Stimulated activated CD4-positive, alpha-beta T cell treated with anti-CD3 and anti-CD28 coated beads, Interleukin-15, amount 100 ng/mL, for 48 hours (primary cell): Measurements from ENCODE around the gene FBXL16.
A peak's percentile ranks its signal among the peaks of the same experiment; 100 is the strongest.

Experiments used
- DNase-seq, 2 donors: peaks; one replicate each; pipeline ENCODE4 v3.0.0-alpha.2; 2020; ENCODE audit warnings: low read depth in 2 of 2

Gene FBXL16

DNA sequence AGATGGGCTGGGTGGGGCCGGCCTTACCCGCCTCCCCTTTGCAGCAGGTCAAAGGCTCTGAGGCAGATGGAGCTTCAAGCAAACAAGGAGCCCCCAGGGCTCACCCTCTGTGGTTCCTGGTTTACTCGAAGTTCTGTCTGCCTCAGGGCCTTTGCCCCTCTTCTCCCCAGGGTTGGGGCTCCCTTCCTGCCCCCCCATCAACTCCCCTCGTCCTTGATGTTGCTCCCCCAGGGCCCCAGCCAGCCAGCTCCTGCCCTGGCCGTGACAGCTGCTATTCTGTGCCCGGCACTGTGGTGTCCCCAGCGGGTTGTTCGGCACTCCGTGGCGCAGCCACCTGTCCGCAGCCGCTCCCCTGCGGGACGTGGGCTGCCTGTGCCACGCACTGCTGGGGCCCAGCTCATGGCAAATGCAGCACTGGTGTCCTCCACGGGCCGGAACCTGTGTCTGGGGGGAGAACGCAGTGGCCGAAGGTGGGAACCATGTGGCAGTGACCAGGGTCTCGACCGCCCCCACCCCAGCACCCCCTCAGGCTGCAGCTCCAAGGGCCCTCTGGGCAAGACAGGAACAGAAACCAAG is 5.0 kb upstream of the FBXL16 start:
- DNase-seq: no peak

DNA sequence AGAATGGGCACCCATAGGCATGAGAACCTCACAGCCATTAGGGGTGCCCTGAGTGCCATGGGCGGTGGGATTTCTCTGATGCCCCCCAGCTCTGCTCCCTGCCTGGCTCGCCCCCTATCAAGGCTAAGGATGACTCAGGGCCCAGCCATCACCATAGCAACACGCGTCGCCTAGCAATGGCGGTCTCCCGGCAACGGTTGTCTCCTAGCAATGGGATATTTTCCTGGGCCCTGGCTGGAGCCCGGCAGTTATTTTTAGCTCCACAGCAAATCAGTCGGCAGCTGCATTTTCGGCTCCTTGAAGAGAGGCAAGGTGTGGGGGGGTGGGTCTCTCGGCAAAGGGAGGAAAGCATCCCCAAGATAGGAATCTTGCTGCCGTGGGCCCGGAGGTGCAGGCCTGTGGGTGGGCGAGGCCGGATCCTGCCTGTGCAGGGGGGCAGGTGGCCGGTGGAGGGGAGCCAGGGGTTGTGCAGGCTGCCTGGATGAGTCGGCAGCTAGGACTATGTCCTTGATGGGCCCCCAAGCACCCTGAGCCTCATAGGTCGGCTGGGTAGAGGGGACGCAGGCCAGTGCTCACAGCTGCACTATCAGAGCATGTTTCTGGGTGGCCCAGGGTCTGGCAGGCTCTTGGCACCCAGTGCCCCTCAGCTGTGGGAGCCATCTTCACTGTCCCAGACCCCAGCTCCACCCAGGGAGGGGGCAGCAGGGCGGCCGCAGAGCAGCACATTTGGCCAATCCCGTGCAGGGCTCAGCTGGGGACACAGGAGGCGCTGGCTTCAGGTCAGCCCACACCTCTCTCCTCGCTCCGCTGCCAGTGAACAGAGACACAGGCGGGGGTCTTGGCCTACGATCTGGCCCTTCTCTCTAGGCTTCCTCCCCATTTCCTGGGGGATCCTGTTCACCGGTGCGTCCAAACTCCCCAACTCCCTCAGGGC is 4.2 kb upstream of the FBXL16 start:
- no peak for DNase-seq

DNA sequence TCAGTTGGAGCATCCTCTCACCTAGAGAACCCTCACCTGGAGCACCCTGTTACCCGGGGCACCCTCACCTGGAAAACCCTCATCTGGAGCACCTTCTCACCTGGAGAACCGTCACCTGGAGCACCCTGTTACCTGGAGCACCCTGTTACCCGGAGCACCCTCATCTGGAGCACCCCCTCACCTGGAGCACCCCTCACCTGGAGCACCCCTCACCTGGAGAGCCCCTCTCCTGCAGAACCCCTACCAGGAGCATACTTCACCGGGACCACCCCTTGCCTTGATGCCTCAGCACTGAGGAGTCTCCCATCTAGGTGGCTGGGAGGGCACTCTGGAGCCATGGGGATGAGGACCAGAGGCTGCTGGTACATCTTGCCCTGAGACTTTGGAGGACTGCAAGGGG is 3.4 kb upstream of the FBXL16 start:
- no peak for DNase-seq

DNA sequence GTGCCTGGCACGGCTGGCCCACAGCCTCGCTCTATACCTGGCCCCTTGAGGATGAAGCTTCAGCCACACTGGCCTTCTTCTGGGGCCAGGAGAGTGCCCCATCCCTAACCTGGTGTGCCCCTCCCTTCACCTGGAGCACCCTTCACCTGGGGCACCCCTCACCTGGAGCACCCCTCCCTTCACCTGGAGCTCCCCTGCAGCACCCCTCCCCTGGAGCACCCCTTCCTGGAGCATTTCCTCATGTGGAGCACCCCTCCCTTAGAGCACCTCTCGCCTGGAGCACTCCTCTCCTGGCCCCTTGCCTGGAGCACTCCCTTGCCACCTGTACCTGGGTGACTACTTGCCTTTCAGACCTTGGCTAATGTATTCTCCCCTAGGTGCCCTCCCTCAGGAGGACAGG is 2.4 kb upstream of the FBXL16 start:
- no peak for DNase-seq

DNA sequence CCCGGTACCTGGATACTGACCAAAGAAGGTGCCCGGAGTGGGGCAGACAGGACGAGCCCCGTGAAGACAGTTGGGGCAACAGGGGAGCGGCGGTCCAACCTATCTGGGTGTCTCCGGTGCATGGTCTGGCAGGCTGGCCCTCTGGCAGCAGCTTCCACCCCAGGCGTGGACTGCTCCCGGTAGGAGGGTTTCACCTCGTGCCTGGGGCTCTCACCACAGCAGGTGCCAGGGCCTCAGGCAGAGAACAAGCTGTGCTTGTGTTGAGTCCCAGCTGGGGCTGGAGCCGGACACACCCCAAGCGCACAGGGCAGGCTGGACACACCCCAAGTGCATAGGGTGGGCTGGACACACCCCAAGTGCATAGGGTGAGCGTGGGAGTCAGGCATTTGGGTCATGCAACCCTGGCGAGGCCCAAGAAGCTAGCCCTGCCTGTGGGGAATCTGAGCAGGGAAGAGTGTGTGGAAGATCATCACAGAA is 1.5 kb upstream of the FBXL16 start:
- no peak for DNase-seq

DNA sequence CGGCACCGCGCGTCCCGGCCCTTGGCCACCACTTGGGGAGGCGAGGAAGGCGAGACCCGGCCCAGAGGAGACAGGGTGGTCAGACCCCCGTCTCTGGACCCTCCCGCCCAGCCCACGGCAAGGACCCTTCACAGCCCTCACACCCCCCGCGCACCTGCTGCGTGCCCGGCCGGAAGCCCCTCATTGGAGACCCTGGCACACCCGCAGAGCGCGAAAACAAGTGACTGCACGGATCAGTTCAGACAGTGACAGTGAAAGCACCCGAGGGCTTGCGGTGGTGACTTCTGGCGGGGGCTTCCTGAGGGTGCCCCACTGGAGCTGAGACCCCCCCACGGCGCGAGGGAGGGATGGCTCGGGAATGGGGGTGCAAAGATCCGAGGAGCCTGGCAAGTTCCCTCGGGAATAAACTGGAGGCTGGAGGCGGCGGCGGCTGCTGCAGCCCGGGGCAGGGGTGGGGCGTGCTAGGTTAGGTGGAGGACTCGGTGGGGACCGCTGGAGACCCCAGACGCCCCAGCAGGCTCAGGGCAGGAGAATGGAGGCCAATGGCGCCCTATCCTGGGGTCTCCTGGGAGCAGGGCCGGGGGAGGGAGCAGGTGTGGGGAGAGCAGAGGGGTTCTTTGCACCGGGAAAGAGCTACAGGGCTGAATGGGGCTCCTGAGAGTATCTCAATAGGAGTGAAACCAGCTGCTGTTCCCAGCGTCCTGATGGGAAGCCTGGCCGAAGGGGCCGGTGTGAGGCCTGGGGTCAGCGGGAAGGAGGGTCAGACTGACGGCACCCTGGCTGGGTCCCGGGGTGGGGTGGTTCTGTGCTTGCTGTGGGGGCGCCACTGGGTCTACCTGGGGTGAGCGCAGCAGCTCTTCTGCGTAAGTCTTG is 824 bp upstream of the FBXL16 start:
- no peak for DNase-seq

DNA sequence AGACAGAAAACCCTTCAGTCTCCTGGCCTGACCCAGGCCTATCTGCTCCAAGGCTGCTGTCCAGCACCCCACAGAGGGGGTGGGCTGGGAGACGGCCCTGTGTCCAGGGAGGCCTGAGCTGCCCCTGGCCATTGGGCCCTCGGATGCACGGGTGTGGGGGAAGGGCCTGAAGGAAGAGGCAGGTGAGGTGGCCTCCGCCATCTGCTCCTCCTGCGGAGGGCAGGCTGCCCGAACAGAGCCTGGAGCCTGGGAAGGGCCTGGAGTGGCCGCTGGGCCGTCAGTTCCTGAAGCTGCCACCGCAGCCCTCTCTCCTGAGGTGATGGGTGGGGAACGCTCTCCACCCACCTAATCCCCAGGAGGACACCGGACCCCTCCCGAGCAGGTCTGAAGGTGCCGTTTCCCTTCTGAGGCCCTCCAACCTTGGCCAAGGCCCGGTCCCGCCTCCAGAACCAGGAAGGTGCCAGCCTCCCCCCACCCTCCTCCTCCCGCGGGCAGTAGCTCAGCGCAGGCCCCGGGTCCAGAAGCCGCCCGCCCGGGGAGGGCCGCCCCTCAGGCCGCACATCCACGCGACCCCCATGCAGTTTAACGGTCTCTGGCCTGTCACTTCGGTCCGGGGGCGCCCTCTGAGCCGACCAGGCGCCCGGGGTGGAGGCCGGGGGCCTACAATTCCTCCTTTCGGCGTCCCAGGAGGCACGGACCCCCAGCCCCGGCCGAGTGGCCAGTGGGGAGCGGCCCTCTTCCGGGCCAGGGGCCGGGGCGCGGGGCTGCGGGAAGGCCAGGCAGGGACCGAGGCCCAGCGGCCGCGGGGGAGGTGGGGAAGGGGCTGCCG is 835 bp downstream of the FBXL16 start:
- DNase-seq: no peak

DNA sequence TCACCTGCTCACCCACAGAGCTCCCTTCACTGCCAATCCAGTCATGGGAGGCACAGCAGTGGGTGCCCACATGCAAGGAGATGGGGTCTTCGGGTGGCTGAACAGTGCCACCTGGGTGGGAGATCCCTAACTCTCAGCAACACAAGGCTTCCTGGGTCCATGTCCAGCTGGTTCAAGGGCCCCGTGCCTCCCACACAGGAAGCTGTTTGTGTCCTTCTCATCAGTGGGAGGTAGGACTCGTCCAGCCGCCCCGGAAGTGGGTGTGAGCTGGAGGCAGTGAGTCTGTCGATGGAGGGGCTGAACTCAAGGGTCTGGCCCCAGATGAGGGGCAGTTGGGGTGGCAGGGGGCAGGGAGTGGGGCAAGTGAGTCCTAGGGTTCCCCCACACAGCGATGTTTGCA is 1.6 kb downstream of the FBXL16 start:
- no peak for DNase-seq

DNA sequence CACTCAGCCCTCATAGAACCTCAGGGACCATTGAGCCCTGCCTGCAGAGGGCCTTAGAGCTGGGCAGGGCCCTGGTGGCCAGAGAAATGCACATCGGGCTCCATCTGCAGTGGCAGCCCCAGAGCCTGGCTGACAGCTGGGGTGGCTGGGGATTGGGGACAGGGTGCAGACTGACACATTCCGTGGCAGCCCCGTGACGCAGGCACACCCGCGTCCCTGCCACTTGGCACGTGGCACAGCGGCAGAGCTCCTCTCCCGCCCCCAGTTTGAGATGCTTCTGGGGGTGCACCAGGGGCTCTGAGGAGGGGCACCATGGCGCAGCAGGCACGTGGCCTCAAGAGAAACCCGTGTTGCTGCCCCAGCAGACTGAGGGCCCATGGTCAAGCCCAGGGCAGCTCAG is 2.2 kb downstream of the FBXL16 start:
- no peak for DNase-seq

DNA sequence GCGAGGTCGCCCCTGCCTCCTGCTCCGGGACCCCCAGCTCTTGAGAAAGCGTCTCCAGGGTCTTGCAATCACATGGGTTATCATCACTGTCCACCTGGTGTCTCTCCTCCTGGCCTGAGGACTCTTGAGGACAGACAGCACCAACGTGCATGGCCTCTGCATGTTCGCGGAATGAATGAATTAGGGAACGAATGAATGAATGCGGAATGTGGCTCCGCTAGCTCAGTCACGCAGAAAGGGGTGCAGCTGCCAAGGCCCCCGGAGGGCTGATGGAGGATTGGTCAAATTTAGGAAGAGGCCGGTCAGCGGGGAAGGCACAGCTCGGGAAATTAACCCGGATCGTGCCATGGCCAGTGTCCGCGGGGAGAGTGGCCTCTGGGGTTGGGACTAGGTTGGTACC is 3.3 kb downstream of the FBXL16 start:
- DNase-seq: no peak

DNA sequence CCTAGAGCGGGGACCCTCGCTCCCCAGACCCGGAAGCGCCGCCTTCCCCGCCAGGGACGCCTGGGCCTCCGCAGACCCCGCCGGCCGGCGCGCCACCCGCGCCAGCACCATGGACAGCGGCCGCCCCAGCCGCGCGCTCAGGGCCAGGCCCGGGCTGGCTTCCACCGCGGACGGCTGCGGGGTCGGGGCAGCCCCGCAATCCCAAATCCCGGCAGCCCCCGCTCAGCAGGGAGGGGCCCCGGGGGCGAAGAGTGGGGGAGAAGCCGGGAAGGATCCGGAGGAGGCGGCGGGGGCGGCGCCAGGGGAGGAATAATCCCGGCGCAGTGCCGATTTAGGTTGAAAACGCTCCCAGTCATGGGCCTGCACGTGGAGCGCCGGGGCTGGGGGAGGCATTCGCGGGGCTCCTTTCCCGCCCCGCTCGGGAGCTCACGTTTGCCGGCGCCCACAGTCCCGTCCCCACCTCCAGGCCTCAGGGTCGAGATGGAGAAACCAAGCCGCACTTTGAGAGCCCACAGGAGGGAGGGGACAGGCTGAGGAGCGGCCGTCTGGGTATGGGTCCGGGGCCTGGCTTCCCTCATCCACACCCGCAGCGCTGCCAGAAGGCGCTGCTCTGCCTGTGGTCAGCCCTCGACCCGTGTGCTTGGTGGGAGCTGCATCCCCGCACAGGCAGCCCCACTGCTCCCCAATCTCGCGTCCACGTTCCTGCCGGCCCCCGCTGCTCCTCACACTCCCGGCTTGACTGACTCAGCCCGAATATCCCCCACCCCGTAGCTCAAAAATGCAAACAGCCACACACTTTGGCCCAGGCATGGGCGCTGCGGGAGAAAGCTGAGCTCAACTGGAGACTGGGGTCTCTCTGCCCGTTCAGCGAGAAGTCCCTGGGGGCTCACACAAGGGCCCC is 4.7 kb downstream of the FBXL16 start:
- DNase-seq: no peak

DNA sequence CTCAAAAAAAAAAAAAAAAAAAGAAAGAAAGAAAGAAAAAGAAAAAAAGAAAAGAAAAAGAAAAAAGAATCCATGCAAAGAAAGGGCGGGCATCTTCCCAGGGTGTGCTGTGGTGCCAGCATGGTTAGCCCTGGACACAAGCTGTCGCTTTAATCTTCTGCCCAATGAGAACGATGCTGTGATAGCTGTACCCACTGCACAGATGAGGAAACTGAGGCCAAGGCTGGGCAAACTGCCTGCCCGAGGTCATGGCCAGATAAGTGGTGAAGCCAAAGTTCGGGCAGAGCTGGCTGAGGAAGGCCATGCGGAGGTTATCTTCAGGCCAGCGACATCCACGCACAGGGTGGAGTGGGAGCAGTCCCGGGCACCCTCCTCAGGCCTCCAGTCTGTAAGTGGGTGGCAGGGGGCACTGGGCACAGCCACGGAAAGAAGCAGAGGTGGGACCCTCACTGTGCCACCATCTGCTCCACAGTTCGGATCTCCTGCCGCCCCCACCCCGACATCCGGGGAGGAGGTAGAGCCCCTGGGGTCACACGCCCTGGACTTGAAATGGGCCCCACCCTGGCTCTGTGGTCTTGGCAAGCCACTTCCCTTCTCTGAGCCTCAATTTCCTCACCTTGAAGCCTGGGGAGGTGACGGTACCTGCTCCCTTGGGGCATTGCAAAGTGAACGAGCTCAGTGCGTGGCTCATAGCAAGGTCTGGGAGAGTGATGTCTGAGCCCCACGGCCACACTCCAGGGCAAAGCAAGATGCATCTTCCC is 6.5 kb downstream of the FBXL16 start:
- no peak for DNase-seq

DNA sequence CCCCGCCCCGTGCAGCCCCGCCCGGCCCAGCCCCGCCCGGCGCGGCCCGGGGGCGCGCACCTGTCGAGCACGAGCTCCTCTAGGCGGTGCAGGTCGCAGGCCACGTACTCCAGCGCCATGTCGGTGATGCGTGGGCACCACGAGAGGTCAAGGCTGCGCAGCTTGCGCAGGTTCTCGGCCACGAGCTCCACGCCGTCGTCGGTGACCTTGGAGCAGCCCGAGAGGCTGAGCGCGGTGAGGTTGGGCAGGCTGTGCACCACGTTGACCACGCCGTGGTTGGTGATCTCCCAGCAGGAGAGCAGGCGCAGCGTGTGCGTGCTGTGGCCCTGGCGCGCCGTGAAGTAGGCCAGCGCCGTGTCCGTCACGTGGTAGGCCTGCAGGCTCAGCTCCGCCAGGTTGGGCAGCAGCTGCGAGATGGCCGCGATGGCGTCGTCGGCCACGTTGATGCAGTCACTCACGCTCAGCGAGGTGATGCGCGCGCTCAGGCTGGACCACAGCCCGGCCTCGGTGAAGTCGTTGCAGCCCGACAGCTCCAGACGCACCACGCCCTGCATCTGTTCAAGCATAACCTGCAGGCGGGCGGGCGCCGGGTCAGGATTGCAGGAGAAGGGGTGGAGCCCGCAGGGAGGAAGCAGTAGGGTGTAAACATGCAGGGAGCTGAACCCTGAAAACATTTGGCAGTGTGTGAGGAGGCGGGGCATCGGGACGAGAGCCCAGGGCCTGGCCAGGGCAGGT is 10.1 kb downstream of the FBXL16 start:
- DNase-seq: peak in 1 of 2 donors; percentile 73

DNA sequence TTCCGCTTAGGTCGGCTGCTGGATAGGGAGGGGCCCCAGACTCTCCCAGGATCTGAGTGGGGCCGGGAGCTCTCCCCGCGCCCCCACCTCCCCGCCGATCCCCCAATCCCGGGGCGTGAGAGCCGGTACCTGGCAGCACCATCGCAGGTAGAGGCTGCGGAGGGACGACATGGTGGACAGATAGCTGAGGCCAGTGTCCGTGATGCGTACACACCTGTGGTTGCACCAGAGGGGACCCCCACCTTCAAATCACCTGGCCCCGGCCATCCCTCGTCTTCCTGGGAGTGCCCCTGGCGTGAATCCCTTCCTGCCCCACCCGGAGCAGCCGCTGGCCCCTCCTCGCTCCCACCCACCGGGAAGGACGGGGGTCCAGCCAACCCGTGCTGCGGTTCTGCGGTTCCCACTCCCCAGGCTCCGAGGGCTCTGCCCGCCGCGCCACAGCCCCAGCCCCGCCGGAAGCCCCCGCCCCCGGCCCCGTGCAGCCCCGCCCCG is 10.7 kb downstream of the FBXL16 start:
- DNase-seq: no peak

DNA sequence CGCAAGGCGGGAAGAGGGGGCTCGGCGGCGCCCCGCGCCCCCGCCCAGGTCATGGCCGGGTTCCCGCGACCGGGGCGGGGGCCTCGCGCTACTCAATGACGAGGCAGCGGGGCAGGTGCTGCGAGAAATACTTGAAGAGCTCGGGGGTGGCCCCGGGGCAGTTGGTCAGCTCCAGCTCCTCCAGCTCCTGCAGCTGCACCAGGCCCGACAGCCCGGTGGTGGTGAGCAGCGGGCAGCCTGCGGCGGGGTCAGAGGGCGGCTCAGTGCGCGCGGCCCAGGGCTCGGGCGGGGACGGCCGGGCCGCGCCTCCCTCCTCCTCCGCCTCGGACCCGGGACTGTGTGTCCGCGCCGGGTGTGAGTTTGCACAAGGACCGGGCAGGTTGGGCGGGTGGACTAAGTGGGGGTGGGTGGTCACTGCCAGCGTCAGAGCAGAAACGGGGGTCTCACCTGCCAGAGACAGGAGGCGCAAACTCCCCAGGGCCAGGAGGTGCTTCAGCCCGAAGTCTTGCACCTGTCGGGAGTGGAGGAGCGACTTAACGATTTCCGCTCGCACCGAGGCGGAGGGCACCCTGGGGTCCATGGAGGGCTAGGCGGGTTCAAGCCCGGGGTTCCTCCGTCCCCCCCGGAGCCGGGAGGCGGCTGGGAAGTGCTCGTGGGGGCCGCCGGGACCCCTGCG is 11.3 kb downstream of the FBXL16 start:
- no peak for DNase-seq

DNA sequence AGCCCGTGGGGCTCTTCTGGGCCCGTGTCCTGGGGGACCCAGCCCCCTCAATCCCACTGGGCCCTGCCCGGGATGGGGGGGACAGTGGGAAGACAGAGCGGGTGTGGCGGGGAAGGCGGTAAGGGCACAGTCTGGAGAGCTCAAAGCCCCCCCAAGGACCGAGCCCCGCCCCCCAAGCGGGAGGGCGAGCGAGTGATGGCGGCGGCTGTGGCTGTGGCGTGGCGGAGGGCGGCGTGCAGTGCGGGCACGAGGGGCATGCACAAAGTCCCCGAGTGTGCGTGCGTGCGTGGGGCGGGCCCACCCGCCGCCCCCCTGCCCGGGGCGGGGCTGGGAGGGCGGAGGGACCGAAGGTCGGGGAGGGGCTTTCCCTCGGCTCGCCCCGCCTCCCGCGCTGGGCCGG is 11.8 kb downstream of the FBXL16 start:
- DNase-seq: no peak

DNA sequence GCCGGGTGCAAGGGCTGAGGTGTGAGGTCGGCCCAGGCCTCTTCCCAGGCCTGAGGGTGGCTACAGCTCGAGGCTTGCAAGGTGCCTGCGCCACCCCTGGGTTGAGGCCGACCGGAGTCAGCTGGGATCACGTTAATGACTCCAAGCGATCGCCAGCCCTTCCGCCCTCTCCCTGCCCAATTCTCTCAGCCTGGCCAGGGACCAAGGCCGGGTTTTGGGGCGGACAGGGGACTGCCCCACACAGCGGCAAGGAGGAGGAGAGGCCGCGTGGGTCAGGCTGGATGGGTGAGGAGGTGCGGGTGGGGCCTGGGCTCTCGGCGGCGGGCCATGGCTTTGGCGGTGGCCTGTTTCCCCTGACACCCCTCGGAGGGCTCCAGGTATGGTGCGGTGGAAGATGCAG is 12.2 kb downstream of the FBXL16 start:
- DNase-seq: no peak
